ENCODE results near the gene COLEC12. TPM values are rescaled to one million over a fixed set of nuclear protein-coding genes. Genes with fewer than 3 reads are reported as not detected.

Gene COLEC12
- total and polyA plus RNA-seq, 10 of the 15 experiments (the other 5 are each of a cell fraction or from before 2014, with no cell fraction given): 0.04 to 0.05 TPM; not detected in 8

DNA sequence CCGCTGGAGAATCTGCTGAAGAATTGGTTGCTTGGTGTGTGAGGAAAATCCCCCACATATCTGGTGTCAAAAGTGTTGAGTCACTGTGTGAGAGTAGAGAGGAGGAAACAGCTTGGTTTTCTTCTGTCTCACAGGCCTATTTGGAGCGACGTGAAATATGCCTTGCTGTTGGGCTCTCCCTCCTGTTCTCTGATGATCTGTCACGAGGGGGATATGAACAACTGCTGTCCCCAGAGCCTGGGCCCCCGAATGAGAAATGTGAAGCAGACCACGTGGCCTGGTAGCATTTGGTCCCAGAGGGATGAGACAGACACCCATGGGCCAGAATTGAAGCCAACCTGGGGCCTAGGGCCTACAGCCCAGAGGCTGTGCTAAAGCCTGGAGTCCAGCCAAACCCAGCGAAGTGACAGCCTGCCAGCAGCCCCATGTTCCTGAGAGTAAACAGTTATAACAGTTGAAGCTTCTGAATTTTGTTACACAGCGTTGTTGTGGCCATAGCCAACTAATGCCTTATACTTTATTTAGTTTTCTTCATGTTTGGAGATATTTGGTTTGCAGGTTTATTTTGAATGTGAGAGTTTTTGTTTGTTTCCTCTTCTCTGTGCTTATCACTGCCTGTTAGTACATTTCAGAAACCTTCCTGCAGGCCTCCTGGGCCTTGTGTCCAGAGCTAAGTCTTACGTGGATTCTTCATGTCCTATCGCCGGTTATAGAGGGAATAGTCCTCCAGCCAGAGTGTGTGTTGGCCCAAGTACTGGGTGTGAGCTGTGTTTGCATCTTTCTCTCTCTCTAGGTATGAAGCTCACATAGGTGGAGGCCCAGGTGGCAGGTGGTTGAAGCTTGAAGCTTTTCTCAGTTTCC is 18.7 kb upstream of the COLEC12 start:
- Histone ChIP-seq H3K9me3 (replicated peaks; ENCODE audit: control insufficient read depth, insufficient read depth, low read length) (no peaks in the 10 kb centered on the region; the same call in 2 of the 3 replicates), H3K4me2 (ENCODE audit: control insufficient read depth, insufficient read depth) (no peak overlapping the region), H2AFZ (ENCODE audit: control insufficient read depth, low read depth, low read length) (peak overlapping the region; percentile 19; the same call in 1 of the 2 replicates), H3K27me3 (replicated peaks in 1 of 2; ENCODE audit: control insufficient read depth in 2 of 2, insufficient read depth in 2 of 2, low read length in 1 of 2) (no peaks in the 10 kb centered on the region), H3K27ac (ENCODE audit: control insufficient read depth, insufficient read depth) (no peak overlapping the region), H4K20me1 (ENCODE audit: control insufficient read depth, insufficient read depth) (no peaks in the 10 kb centered on the region), H3K79me2 (ENCODE audit: control insufficient read depth, insufficient read depth, low read length) (no peaks in the 10 kb centered on the region), H3K4me3 (no peak overlapping the region), H3K4me1 (ENCODE audit: control insufficient read depth, insufficient read depth, low read length) (0 out of 2 replicates have a peak, but pooled peaks cover 3% of the 10 kb centered on the region), H3K36me3 (ENCODE audit: control insufficient read depth in 2 of 2, insufficient read depth in 2 of 2, low read length in 1 of 2) (no peaks in the 10 kb centered on the region), H3K9ac (ENCODE audit: control insufficient read depth, insufficient read depth, low read length) (no peak overlapping the region)
- peak; percentile 91 for ATAC-seq
- intact Hi-C loops (cut with micrococcal nuclease; ENCODE audit: unreplicated experiment): no loop called here
- CTCF ChIA-PET: no interaction called here
- BruUV-seq (replicated peaks): no TSS peak
- POLR2A ChIA-PET: interaction anchor here (0.7 to 1.5 kb wide), 4 partner anchors 11 to 286 kb away, joined by 3 to 4 read pairs (median 4); no protein-coding TSS in a partner anchor
- SMC1A ChIA-PET (ENCODE audit: uncharacterized antibody, unreplicated experiment): interaction anchor here (0.5 to 5.7 kb wide), 4 partner anchors 13 to 101 kb away, joined by 3 to 33 read pairs (median 3); no protein-coding TSS in a partner anchor
- DNase-seq (ENCODE audit: low read depth, low spot score): peak; percentile 43
- RAD21 ChIA-PET (ENCODE audit: unreplicated experiment): interaction anchor here (1.0 to 3.4 kb wide), 3 partner anchors 9 to 24 kb away, joined by 3 to 31 read pairs (median 5); no protein-coding TSS in a partner anchor
- WGBS (ENCODE audit: insufficient coverage, insufficient replicate concordance, low lambda C conversion rate, missing lambda C conversion rate): 34% methylated on average over 11 of the region's 11 CpGs
- no peak for FAIRE-seq
- in situ Hi-C loops (cut with MboI): no loop called here
- TF ChIP-seq, protein P1, sequence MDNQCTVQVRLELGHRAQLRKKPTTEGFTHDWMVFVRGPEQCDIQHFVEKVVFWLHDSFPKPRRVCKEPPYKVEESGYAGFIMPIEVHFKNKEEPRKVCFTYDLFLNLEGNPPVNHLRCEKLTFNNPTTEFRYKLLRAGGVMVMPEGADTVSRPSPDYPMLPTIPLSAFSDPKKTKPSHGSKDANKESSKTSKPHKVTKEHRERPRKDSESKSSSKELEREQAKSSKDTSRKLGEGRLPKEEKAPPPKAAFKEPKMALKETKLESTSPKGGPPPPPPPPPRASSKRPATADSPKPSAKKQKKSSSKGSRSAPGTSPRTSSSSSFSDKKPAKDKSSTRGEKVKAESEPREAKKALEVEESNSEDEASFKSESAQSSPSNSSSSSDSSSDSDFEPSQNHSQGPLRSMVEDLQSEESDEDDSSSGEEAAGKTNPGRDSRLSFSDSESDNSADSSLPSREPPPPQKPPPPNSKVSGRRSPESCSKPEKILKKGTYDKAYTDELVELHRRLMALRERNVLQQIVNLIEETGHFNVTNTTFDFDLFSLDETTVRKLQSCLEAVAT (IDR thresholded peaks at IDR 0.05): no peak
- TF ChIP-seq NFIC (IDR thresholded peaks at IDR 0.05; ENCODE audit: low read depth, low read length) (no peak), RAD21 (IDR thresholded peaks at IDR 0.05; ENCODE audit: insufficient read depth, low read depth, low read length) (no peak), TCF3 (IDR thresholded peaks at IDR 0.05; ENCODE audit: borderline replicate concordance, insufficient read depth, low read depth, low read length) (no peak), TCF12 (IDR thresholded peaks at IDR 0.05; ENCODE audit: low read depth, low read length) (0 out of 2 replicates have a peak, but pooled peaks have one; percentile 7), MTA3 (IDR thresholded peaks at IDR 0.05; ENCODE audit: borderline replicate concordance, low read length) (no peak), STAT3 (IDR thresholded peaks at IDR 0.05; ENCODE audit: low read depth, low read length) (no peak), CREM (IDR thresholded peaks at IDR 0.05; ENCODE audit: low read depth) (no peak), ZNF622 (IDR thresholded peaks at IDR 0.05) (no peak)
- TF ChIP-seq, protein P2, sequence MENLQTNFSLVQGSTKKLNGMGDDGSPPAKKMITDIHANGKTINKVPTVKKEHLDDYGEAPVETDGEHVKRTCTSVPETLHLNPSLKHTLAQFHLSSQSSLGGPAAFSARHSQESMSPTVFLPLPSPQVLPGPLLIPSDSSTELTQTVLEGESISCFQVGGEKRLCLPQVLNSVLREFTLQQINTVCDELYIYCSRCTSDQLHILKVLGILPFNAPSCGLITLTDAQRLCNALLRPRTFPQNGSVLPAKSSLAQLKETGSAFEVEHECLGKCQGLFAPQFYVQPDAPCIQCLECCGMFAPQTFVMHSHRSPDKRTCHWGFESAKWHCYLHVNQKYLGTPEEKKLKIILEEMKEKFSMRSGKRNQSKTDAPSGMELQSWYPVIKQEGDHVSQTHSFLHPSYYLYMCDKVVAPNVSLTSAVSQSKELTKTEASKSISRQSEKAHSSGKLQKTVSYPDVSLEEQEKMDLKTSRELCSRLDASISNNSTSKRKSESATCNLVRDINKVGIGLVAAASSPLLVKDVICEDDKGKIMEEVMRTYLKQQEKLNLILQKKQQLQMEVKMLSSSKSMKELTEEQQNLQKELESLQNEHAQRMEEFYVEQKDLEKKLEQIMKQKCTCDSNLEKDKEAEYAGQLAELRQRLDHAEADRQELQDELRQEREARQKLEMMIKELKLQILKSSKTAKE (IDR thresholded peaks at IDR 0.05; ENCODE audit: low read depth, poor library complexity, severe bottlenecking): peak; percentile 21
- TF ChIP-seq, protein P3, sequence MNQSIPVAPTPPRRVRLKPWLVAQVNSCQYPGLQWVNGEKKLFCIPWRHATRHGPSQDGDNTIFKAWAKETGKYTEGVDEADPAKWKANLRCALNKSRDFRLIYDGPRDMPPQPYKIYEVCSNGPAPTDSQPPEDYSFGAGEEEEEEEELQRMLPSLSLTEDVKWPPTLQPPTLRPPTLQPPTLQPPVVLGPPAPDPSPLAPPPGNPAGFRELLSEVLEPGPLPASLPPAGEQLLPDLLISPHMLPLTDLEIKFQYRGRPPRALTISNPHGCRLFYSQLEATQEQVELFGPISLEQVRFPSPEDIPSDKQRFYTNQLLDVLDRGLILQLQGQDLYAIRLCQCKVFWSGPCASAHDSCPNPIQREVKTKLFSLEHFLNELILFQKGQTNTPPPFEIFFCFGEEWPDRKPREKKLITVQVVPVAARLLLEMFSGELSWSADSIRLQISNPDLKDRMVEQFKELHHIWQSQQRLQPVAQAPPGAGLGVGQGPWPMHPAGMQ (IDR thresholded peaks at IDR 0.05; ENCODE audit: borderline replicate concordance): no peak
- TF ChIP-seq, protein P4, sequence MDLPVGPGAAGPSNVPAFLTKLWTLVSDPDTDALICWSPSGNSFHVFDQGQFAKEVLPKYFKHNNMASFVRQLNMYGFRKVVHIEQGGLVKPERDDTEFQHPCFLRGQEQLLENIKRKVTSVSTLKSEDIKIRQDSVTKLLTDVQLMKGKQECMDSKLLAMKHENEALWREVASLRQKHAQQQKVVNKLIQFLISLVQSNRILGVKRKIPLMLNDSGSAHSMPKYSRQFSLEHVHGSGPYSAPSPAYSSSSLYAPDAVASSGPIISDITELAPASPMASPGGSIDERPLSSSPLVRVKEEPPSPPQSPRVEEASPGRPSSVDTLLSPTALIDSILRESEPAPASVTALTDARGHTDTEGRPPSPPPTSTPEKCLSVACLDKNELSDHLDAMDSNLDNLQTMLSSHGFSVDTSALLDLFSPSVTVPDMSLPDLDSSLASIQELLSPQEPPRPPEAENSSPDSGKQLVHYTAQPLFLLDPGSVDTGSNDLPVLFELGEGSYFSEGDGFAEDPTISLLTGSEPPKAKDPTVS (IDR thresholded peaks at IDR 0.05; ENCODE audit: low read depth, low read length): no peak
- TF ChIP-seq, protein P5, sequence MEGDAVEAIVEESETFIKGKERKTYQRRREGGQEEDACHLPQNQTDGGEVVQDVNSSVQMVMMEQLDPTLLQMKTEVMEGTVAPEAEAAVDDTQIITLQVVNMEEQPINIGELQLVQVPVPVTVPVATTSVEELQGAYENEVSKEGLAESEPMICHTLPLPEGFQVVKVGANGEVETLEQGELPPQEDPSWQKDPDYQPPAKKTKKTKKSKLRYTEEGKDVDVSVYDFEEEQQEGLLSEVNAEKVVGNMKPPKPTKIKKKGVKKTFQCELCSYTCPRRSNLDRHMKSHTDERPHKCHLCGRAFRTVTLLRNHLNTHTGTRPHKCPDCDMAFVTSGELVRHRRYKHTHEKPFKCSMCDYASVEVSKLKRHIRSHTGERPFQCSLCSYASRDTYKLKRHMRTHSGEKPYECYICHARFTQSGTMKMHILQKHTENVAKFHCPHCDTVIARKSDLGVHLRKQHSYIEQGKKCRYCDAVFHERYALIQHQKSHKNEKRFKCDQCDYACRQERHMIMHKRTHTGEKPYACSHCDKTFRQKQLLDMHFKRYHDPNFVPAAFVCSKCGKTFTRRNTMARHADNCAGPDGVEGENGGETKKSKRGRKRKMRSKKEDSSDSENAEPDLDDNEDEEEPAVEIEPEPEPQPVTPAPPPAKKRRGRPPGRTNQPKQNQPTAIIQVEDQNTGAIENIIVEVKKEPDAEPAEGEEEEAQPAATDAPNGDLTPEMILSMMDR (IDR thresholded peaks at IDR 0.05 in 2 of 3, conservative IDR thresholded peaks at IDR 0.05 in 1 of 3; ENCODE audit: control insufficient read depth in 2 of 3, extremely low read depth in 1 of 3, insufficient read depth in 1 of 3, low read depth in 3 of 3, low read length in 3 of 3): no peak

Measured in GM12878 (cell line).